HT-29 (cell line): ENCODE results near the gene TEX9. TPM values are rescaled to one million over a fixed set of nuclear protein-coding genes. Genes with fewer than 3 reads are reported as not detected.
"Not testable (repeated sequence)": the region's sequence is repeated elsewhere in the genome, so short reads cannot be mapped to it uniquely, and the experiment has no call there.

Experiments
- DNase-seq: peaks from one replicate; pipeline ENCODE4 v3.0.0-alpha.2; 2015; ENCODE audit warnings: low spot score
- total RNA-seq: library from RNA; depleted of rRNA; stranded (reverse); fragments of >200 nt; shearing (Covaris generic); gene quantifications from 2 replicates; pipeline ENCODE4 v1.2.3, GENCODE V29; 2014; rRNA removed

TEX9 gene
- 1.2 and 3.6 TPM in 2 replicates for total RNA-seq

- peak; percentile 88 for DNase-seq
Measured at GRCh38 chr15:56365075-56365711, at the start of gene TEX9. TEX9 (plus strand) TSS chr15:56365426; CDS start chr15:56365451, 25 bp downstream.

DNA sequence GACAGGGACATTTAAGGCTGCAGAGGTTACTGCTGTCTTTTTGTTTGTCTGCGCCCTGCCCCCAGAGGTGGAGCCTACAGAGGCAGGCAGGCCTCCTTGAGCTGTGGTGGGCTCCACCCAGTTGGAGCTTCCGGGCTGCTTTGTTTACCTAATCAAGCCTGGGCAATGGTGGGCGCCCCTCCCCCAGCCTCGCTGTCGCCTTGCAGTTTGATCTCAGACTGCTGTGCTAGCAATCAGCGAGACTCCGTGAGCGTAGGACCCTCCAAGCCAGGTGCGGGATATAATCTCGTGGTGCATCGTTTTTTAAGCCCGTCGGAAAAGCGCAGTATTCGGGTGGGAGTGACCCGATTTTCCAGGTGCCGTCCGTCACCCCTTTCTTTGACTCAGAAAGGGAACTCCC is 48.7 kb upstream of the TEX9 start:
- DNase-seq, result not testable (repeated sequence)

DNA sequence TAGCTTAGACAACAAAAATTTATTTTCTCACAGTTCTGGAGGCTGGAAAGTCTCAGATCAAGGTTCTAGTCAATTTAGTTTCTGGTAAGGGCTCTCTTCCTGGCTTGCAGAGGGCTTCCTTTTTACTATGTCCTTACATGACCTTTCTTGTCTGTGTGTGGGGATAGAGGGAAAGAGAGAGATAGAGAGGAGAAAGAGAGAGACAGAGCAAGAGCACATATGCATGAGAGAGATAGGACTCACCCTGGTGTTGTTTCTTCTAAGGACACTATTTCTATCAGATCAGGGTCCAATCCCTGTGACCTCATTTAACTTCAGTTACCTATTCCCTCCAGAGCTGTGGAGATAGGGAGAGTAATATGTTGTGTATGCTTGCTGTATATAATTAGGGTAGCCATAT is 44.9 kb upstream of the TEX9 start:
- DNase-seq, result no peak

GRCh38 chr15:56320861-56321260 is 44.4 kb upstream of the TEX9 start:
- no peak for DNase-seq

GRCh38 chr15:56322444-56322843 is 42.8 kb upstream of the TEX9 start:
- no peak for DNase-seq

DNA sequence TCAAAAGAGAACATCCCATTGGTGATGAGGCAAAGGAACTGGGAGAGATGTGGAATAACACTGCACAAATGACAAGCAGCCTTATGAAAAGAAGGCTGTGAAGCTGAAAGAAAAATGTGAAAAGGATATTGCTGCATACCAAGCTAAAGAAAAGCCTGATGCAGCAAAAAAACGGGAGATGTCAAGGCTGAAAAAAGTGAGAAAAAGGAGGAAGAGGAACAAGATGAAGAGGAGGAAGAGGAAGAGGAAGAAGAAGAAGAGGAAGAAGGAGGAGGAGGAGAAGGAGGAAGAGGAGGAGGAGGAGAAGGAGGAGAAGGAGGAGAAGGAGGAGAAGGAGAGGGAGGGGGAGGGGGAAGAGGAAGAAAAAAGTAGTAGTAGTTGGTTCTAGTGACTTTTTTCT is 41.8 kb upstream of the TEX9 start:
- no peak for DNase-seq

DNA sequence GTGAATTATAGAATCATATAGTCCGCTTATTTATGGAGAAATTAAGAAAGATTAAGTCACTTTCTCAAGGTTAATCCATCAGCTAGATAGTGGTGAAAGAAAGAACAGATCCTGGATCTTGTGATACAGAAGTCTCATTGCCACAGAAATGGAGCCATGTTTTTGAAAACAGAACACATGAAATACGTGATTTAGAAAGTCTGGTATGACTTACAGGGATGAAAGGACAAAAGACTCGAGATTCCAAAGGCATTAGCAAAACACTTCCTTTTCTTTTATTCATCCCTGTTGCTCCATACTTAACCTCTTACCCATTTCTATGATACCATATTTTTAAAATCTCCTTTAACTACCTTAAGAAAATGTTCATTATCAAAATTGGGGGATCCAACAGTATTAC is 40.0 kb upstream of the TEX9 start:
- DNase-seq, result no peak

- no peak for DNase-seq
Measured at GRCh38 chr15:56327721-56328502, 37.3 kb upstream of the TEX9 start.

DNA sequence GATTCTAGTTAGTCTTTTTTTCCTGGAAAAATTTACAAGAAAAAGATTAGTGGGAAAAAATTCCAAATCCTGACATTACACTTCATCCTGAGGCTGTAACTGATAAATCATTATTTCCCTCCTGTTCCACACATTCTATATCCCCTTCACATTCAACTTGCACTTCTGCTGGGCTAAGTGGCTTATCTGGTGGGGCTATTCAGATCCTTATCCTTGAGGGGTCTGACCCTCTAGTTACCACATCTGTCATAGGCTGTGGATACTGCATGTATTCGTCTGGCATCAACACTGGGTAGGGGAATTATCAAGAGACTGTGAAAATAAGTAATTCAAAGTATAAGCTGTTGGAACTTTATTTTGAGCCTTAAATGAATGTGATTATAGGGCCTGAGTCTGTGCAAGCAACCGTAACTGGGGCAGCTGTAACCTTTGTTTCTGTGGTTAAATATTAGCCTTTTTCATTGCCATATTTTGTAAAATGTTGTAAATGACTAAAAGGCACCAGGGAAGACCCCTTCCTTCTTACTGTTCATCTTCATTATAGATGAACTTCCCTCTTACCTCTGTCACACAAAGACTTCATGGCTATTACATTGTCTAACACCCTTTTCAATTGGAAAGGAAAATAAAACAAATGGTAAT is 28.0 kb upstream of the TEX9 start:
- no peak for DNase-seq

DNA sequence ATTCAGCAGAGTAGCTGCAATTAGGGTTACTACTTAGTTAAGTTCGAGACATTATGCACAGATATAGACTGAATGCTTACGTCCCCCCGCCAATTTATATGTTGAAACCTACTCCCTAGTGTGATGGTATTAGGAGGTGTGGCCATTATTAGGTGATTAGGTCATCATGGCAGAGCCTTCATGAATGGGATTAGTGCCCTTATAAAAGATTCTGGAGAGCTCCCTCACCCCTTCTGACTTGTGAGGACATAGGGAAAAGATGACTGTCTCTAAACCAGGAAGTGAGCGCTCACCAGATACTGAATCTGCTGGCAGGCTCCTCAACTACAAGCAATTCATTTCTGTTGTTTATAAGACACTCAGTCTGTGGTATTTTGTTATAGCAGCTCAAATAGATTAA is 25.6 kb upstream of the TEX9 start:
- no peak for DNase-seq

GRCh38 chr15:56341201-56341600 is 24.0 kb upstream of the TEX9 start:
- no peak for DNase-seq

DNA sequence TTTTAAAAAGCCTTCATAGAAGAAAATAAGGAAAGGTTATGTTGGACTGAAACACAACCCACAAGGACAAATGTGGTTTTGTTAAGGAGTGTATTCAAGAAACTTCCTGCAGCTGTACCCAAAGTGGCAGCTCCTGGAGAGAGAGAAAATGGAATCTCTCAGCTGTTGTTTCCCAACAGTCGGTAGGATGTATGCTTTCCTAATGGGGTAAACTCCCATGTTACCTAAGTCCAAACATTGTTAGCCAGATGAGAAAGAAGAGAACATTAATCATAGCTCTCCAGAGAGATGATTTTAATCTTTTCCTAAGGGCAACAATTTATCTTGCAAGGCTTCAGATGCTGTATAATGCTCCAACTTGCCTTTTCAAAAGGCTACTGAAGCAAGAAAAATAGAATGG is 22.6 kb upstream of the TEX9 start:
- no peak for DNase-seq

DNA sequence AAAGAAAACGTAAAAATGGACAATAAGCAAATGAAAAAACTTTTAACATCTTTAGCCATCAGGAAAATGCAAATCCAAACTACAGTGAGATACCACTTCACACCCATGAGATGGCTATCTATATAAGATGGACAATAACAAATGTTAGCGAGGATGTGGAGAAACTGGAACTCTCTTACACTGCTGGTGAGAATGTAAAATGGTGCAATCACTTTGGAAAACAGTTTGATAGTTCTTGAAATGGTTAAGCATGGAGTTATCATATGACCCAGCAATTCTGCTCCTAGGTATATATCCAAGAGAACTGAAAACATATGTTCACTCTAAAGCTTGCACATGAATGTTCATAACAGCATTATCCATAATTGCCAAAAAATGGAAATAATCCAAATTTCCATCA is 21.3 kb upstream of the TEX9 start:
- no peak for DNase-seq

DNA sequence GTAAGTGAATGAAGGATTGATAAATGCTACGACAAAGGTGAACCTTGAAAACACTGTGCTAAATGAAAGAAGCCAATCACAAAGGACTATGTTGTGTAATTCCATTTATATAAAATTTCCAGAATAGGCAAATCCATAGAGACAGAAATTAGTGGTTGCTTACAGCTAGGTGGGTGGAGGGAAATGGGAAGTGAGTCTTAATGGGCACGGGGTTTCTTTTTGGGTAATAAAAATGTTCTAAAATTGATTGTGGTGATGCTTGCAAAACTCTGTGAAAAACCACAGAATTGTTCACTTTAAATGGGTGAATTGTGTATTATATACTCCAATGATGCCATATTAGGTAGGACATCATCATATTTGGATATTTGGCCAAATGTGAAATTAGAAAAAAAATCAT is 20.9 kb upstream of the TEX9 start:
- no peak for DNase-seq

GRCh38 chr15:56346414-56346813 is 18.8 kb upstream of the TEX9 start:
- DNase-seq, result no peak

GRCh38 chr15:56349554-56349953 is 15.7 kb upstream of the TEX9 start:
- DNase-seq, result no peak

DNA sequence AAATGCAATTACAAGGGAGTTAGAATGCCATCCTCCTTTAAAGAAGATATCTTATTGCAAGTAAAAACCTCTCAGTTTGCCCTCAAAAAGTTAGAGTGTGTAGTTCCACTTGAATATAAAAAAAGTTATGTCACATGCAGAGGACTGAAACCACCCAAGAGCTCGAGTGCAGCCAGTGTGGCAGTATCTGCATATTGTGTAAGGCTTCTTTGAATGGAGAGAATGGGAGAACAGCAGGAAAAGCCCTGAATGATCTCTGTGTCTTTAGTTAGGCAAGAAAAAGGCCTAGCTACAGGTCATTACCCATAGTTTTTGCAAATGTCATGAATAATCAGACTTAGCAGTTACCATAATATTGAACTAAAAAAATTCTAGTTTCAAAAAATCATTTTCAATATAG is 13.9 kb upstream of the TEX9 start:
- DNase-seq, result no peak

DNA sequence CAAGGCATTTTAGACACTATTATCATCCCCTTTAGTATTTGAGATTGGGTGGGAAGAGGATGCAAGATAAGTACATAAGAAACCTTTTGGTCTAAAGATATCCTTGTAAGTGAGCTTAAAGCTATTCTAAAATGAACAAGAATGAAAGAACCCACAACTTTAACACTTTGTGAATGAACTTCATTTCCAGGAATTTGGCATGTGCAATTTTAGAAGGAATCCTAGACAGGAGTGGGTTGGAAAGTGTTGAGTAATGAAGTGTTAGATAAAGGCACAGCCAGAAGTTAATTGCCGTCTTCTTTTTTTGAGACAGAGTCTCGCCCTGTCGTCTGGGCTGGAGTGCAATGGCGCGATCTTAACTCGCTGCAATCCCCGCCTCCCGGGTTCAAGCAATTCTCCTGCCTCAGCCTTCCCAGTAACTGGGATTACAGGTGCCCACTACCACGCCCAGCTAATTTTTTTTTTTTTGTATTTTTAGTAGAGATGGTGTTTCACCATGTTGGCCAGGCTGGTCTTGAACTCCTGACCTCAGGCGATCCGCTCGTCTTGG is 13.2 kb upstream of the TEX9 start:
- no peak for DNase-seq

- DNase-seq, result no peak
Measured at GRCh38 chr15:56353119-56353518, 12.1 kb upstream of the TEX9 start.

GRCh38 chr15:56353740-56354139 is 11.5 kb upstream of the TEX9 start:
- DNase-seq, result no peak

DNA sequence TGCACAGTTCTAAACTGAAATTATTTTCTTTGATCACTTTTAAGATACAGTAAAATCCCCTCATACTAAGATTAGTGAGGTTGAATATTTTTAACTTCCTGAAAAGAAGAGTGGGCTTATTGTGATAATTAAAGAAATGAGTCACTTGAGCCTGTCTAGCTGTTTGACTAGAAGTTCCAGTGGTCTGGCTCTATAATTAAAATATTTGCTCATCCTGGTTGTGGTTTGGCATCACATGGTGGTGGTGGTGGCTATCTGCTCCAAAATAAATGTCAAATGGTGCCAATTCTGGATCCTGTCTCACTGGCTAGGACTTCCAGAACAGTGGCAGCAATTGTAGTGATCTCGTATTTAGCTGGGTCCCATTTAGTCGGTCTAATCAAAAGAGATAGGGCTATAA is 8.6 kb upstream of the TEX9 start:
- DNase-seq, result peak; percentile 37

DNA sequence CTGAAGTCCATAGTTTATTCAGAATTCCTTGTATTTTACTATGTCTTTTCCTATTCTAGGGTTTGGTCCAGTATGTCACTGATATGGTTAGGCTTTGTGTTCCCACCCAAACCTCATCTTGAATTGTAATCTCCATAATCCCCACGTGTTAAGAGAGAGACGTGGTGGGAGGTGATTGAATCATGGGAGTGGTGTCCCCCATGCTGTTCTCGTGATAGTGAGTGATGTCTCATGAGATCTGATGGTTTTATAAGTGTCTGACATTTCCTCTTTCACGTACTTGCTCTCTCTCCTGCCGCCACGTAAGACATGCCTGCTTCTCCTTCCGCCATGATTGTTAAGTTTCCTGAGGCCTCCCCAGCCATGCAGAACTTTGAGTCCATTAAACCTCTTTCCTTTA is 6.6 kb upstream of the TEX9 start:
- no peak for DNase-seq

DNA sequence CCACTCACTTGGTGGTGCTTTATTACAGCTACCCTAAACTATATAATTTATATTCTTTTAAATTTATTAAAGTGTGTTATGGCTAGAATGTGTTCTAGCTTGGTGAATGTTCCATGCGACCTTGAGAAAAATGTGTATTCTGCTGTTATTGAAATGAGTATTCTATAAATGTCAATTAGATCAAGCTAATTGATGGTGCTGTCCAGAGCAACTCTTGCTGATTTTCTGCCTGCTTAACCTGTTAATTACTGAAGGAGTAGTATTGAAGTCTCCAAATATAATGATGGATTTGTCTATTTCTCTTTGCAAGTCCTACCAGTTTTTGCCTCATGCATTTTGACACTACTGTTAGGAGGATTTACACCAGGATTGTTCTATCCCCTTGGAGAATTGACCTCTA is 3.2 kb upstream of the TEX9 start:
- no peak for DNase-seq
